Central memory CD8-positive, alpha-beta T cell (primary cell): ENCODE data around the gene AKAIN1.

Experiments
- ATAC-seq: fragments of 150-1000 bp; cut with Tn5 transposase; replicated peaks from 2 replicates; pipeline ENCODE4 v1.10.0; 2022; ENCODE audit warnings: mild to moderate bottlenecking, moderate FRiP score, moderate number of reproducible peaks; ENCODE audit not compliant: poor library complexity, severe bottlenecking; ENCODE audit errors: extremely low read depth
- DNase-seq, 2 donors: peaks; one replicate each; pipeline ENCODE4 v3.0.0; 2021; ENCODE audit warnings: low spot score in 2 of 2
- H3K27ac Mint-ChIP-seq: one replicate; pipeline ENCODE4 v1.8.0; 2022; ENCODE audit warnings: low read depth, mild to moderate bottlenecking, moderate library complexity, mixed read lengths
- H3K27me3 Mint-ChIP-seq: one replicate; pipeline ENCODE4 v1.8.0; 2022; ENCODE audit warnings: mixed read lengths
- H3K36me3 Mint-ChIP-seq: one replicate; pipeline ENCODE4 v1.8.0; 2022; ENCODE audit warnings: mild to moderate bottlenecking, moderate library complexity, mixed read lengths; ENCODE audit not compliant: insufficient read depth
- H3K4me1 Mint-ChIP-seq: one replicate; pipeline ENCODE4 v1.8.0; 2022; ENCODE audit warnings: mixed read lengths
- H3K4me3 Mint-ChIP-seq: one replicate; pipeline ENCODE4 v1.8.0; 2022; ENCODE audit warnings: mild to moderate bottlenecking, moderate library complexity, mixed read lengths
- H3K9me3 Mint-ChIP-seq: one replicate; pipeline ENCODE4 v1.8.0; 2022; ENCODE audit warnings: mixed read lengths

The AKAIN1 gene

DNA sequence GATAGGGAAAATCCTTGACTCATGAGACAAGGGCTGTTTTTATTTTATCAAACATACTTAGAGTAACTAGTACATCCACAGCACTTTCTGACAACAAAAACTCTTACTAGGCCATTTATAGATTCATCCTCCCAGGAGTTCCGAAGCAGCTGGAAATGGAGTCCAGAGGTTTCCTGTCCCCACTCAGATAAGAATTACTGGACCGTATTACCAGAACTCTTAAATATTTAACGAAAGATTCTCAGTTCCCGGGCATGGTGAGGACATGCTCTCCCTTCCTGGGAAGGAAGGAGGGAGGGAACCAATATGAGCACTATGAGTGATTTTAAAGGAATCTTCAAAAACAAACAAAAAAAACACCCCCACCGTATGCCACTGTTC is 41.2 kb downstream of the AKAIN1 start:
- Mint-ChIP-seq H3K36me3 (no peaks in the 10 kb centered on the region), H3K27ac (no peak overlapping the region), H3K4me1 (peaks cover 4% of the 10 kb centered on the region)

DNA sequence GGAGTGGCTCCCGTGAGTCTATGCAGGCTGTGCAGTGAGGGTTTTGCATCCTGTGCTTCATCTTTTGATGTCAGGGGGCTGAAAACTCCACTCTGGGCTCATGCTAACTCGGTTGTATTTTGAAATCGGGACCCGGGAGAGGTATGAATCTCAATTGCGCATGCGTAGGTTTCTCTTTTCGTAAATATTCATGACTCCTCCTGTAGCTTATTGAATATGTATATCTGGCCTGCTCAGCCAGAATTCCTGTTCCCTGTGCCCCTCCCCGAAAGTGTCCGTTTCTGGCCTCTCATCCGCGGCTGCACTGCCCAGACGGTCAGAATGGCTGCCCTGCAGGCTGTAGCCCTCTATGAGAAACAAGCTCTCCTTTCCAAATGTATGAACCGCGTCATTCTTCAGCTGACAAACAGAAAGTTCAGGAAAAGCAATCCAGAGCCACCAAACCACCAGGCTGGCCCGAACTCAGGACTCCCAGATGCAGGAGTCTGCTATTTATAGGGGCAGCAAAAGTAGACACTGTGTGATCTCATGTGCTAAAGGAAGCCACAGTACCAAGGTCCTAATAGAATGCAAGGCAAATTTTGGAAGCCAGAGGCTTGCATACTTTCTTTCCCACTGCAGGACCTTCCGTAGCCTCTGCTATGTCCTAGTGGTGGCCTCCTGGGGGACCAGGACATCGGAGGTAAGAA is 41.7 kb downstream of the AKAIN1 start:
- no peak for DNase-seq
- Mint-ChIP-seq H3K36me3 (no peaks in the 10 kb centered on the region), H3K27me3 (peaks cover 25% of the 10 kb centered on the region), H3K4me3 (no peak overlapping the region), H3K27ac (no peak overlapping the region), H3K4me1 (peaks cover 4% of the 10 kb centered on the region), H3K9me3 (no peaks in the 10 kb centered on the region)
- no peak for ATAC-seq

More for the DNA sequence above, 41.2 kb downstream of the AKAIN1 start:
- Mint-ChIP-seq H3K9me3 (no peaks in the 10 kb centered on the region), H3K27me3 (peaks cover 28% of the 10 kb centered on the region), H3K4me3 (no peak overlapping the region)
- DNase-seq (no peak), ATAC-seq (no peak)

DNA sequence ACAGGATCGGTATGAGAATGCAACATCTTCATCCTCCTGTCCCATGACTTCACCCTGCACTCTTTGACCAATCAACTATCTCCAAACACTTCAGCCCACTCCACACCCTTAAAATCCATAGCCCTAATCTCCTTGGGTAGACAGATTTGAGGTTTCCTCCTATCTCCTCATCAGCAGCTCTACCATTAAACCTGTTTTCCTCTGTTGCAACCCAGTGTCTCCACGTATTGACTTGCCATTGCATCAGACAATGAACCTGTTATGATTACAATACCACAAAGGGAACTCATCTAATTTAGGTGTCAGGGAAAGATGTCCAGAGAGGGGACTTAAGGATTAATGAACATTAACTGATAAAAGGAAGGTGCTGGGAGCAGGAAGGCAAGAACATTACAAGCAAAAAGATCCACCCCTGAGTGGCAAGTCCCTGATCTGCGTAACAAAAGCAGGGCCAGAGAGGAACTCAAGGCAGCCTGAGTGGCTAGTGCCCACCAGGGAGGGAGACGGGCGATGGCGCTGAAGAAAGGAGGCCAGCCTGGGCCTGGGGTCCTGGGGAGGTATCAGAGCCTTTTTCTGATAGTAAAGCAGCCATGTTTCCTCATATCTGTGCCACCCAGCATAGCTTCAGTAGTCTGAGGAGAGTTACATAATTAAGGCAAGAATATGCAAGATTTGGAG is 44.6 kb downstream of the AKAIN1 start:
- Mint-ChIP-seq H3K4me3 (no peak overlapping the region), H3K27me3 (peaks cover 27% of the 10 kb centered on the region), H3K9me3 (no peaks in the 10 kb centered on the region), H3K36me3 (no peaks in the 10 kb centered on the region), H3K4me1 (no peaks in the 10 kb centered on the region), H3K27ac (no peak overlapping the region)
- ATAC-seq (no peak), DNase-seq (no peak)

DNA sequence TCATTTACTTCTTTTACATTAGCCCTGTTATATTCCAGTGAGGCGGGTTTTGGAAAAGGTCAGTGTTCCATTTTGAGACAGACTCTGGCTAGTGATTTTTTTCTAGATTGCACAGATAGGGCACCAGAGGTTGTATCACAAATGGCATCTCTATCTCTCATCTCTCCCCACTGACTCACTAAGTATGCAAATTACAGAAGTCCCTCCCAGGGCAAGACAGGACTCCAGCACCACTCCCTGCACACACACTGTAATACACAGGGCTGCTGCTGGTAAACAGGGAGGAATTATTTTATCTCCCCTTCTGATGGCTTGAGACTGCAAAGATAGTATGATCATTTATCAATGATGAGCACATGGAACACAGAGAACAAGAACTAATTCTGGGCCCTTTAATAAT is 46.2 kb downstream of the AKAIN1 start:
- no peaks in the 10 kb centered on the region for H3K4me1 Mint-ChIP-seq
- no peaks in the 10 kb centered on the region for H3K36me3 Mint-ChIP-seq
- no peak overlapping the region for H3K4me3 Mint-ChIP-seq
- H3K27ac Mint-ChIP-seq: no peak overlapping the region
- ATAC-seq (no peak), DNase-seq (no peak)
- H3K27me3 Mint-ChIP-seq: peaks cover 20% of the 10 kb centered on the region
- H3K9me3 Mint-ChIP-seq: no peaks in the 10 kb centered on the region

DNA sequence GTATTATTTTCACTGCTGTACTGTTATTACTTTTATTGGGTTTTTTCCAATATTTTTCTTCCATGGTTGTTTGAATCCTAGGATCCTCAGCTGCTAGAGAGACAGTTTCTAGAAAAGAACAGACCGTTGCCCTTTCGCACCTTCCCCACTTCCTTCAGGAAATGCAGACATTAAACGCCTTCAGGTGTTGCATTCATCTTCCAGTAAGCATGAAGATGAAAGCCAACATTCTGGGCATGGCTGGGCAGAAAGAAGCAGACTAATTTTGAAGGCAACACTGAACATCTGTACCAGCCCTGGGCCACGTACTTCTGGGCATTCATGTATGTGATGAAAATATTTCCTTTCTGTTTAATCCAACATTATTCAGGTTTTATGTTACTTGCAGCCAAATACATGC is 51.0 kb downstream of the AKAIN1 start:
- H3K27me3 Mint-ChIP-seq: peaks cover 29% of the 10 kb centered on the region
- no peaks in the 10 kb centered on the region for H3K4me1 Mint-ChIP-seq
- no peaks in the 10 kb centered on the region for H3K9me3 Mint-ChIP-seq
- H3K36me3 Mint-ChIP-seq: no peaks in the 10 kb centered on the region
- ATAC-seq (no peak), DNase-seq (no peak)
- no peak overlapping the region for H3K27ac Mint-ChIP-seq
- no peak overlapping the region for H3K4me3 Mint-ChIP-seq

DNA sequence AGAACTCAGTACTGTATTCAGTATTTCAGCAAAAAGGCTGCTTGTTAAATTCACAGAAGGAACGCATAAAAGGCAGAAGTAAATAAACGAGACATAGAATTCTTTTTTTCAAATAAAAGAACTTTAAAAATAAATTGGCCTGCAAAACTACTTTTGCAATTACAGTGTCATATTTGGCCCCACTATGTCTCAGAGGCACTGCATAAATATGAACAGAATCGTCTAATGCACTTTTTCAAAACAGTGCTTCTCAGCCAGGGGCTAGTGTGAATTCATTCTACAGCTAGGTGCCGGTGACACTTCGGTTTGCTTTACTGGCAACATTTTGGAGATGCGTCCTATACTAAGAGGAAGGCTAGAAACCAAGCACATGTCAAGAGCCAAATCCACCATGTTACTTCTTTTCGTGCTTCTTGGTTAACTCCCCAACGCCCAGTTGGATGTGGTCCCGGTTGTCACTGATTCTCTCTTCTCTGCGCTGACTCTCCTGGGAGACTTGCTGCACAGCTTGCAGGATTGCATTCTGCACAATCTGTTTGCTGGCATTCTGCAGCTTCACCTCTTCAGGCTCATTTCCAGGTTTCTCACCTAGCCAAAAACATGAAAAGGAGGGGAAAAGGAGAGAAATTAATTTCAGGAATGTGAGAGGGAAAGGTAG is 51.8 kb downstream of the AKAIN1 start:
- H3K36me3 Mint-ChIP-seq: no peaks in the 10 kb centered on the region
- H3K27me3 Mint-ChIP-seq: peaks cover 29% of the 10 kb centered on the region
- no peaks in the 10 kb centered on the region for H3K4me1 Mint-ChIP-seq
- no peak overlapping the region for H3K4me3 Mint-ChIP-seq
- ATAC-seq (no peak), DNase-seq (no peak)
- no peaks in the 10 kb centered on the region for H3K9me3 Mint-ChIP-seq
- H3K27ac Mint-ChIP-seq: no peak overlapping the region

DNA sequence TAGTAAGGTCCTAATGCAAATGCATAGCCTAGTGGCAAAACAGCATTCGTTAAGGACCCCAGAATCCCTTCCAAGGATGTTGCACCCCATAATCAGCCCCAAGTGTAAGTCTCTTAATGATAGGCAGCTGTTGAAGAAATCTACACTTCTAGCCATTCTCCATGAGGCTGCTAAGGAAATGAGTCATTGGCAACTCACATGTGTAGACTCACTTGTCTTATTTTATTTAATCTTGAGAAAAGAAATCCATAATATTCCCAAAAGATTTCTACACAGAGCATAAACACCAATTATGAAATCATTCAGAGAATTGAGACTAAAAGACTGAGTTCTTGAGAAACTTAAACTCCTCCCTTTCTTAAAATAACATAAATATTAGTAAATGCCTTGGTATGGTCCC is 52.4 kb downstream of the AKAIN1 start:
- Mint-ChIP-seq H3K9me3 (no peaks in the 10 kb centered on the region), H3K36me3 (no peaks in the 10 kb centered on the region), H3K27ac (no peak overlapping the region), H3K4me1 (no peaks in the 10 kb centered on the region), H3K4me3 (no peak overlapping the region), H3K27me3 (peaks cover 26% of the 10 kb centered on the region)
- ATAC-seq: no peak
- DNase-seq: no peak

DNA sequence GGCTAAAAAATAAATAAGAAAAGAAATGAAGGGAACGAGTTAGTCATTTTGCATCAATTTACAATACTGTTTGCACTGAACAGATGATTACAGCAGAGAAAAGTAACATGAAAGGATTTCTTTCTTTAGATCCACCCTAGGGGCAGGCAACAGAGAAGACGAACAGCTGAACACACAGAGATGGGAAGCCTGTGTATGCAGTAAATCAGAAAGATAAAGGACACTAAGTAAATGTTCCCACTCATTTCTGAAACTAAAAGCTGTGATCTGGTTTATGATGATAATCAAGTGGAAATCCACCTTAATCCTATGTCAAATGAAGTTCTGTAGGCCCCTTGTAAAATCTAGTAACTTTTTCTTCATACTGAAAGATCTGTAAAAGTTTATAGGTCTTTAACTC is 54.2 kb downstream of the AKAIN1 start:
- Mint-ChIP-seq H3K4me3 (no peak overlapping the region), H3K9me3 (no peaks in the 10 kb centered on the region), H3K36me3 (no peaks in the 10 kb centered on the region), H3K27ac (no peak overlapping the region), H3K27me3 (peaks cover 19% of the 10 kb centered on the region), H3K4me1 (no peaks in the 10 kb centered on the region)
- ATAC-seq: no peak
- DNase-seq: no peak

DNA sequence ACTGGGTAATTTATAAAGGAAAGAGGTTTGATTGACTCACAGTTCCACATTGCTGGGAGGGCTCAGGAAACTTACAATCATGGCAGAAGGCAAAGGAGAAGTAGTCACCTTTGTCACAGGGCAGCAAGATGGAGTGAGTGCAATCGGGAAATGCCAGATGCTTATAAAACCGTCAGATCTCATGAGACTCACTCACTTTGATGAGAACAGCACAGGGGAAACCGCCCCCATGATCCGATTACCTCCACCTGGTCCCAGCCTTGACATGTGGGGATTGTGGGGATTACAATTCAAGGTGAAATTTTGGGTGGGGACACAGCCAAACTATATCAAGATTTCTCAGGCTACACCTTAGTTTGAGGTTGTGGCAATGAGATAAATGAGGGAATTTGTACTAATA is 54.9 kb downstream of the AKAIN1 start:
- Mint-ChIP-seq H3K27me3 (peaks cover 19% of the 10 kb centered on the region), H3K36me3 (no peaks in the 10 kb centered on the region), H3K4me3 (no peak overlapping the region), H3K9me3 (no peaks in the 10 kb centered on the region), H3K27ac (no peak overlapping the region), H3K4me1 (no peaks in the 10 kb centered on the region)
- ATAC-seq: no peak
- no peak for DNase-seq

DNA sequence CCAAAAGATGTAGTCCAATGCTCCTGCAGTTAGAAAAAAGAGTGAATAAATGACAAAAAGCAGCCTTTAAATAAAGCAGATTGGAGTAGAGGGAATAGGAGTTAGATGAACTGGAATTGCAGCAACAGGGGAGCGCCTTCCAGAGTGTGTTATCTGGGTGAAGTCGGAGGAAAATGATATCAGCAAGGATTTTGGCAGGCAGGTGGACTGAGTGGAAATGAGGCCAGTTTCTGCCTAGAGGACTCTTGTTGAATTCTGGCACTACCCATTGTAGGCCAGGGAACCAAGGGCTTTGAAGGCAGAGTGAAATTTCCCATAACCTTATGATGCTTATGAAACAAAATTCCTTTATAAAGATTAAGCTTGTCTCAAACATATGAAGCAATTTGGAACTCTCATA is 59.8 kb downstream of the AKAIN1 start:
- Mint-ChIP-seq H3K4me1 (no peaks in the 10 kb centered on the region), H3K36me3 (no peaks in the 10 kb centered on the region), H3K4me3 (no peak overlapping the region), H3K9me3 (no peaks in the 10 kb centered on the region), H3K27me3 (no peaks in the 10 kb centered on the region), H3K27ac (no peak overlapping the region)
- ATAC-seq (no peak), DNase-seq (no peak)

DNA sequence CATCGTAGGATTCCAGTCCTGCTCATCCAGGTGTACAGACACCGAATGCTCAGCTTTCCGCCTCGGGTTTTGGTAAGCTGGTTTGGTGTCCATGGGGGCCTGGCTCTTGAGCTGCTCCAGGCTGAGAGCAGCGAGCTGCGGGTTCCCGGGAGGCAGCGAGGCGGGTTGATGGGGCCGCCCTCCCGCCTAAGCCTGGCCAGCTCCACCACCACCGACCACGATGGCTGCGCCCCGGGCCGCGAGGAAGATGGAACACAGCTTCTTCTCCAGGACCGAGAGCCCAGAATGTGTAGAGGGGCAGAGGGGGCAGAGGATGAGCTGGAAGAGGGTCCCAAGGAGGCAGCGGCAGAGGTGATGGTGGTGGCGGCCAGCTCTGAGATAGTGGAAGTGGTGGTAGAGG is 64.1 kb downstream of the AKAIN1 start:
- H3K36me3 Mint-ChIP-seq: no peaks in the 10 kb centered on the region
- H3K9me3 Mint-ChIP-seq: no peaks in the 10 kb centered on the region
- no peak overlapping the region for H3K4me3 Mint-ChIP-seq
- H3K27ac Mint-ChIP-seq: no peak overlapping the region
- ATAC-seq: no peak
- no peaks in the 10 kb centered on the region for H3K27me3 Mint-ChIP-seq
- H3K4me1 Mint-ChIP-seq: no peaks in the 10 kb centered on the region
- DNase-seq: no peak

DNA sequence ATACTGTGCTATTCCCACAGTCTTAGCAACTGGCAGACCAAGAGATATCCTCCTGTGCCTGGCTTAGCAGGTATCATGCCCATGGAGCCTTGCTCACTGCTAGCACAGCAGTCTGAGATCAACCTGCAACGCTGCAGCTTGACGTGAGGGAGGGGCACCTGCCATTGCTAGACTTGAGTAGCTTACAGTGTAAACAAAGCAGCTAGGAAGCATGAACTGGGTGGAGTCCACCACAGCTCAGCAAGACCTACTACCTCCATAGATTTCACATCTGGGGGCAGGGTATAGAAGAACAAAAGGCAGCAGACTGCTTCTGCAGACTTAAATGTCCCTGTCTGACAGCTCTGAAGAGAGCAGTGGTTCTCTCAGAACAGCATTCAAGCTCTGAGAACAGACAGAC is 74.8 kb downstream of the AKAIN1 start:
- Mint-ChIP-seq H3K9me3 (peaks cover 32% of the 10 kb centered on the region), H3K4me3 (no peak overlapping the region), H3K27me3 (peaks cover 70% of the 10 kb centered on the region), H3K27ac (no peak overlapping the region), H3K36me3 (peaks cover 1% of the 10 kb centered on the region), H3K4me1 (no peaks in the 10 kb centered on the region)
- no peak for ATAC-seq
- DNase-seq: no peak

DNA sequence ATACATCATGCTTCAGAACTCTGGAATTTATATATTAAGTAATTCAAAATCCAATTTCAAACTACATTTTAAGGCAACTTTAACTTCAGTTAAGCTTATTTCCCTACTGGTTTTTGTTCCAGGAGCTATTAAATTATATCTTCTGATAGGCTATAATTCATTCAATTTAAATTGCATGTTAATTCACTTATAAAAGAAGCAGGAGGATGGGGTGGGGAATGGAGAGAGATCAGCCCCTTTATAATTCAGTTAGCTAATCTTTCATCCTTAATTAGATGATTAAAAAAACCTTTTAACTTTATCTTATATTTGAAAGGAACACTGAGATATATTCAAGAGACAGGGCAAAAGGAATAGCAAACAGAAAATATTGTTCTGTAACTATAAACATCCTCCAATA is 86.8 kb downstream of the AKAIN1 start:
- Mint-ChIP-seq H3K4me3 (no peak overlapping the region), H3K9me3 (peaks cover 12% of the 10 kb centered on the region), H3K27me3 (peaks cover 39% of the 10 kb centered on the region), H3K4me1 (no peaks in the 10 kb centered on the region), H3K36me3 (no peaks in the 10 kb centered on the region), H3K27ac (no peak overlapping the region)
- ATAC-seq: no peak
- DNase-seq: no peak
